HepG2 (cell line): ENCODE measurements around the gene AUP1. TPM values are rescaled to one million over a fixed set of nuclear protein-coding genes. Genes with fewer than 3 reads are reported as not detected.

Source experiments
- FLYWCH1 ChIP-seq: sonication (generic); formaldehyde crosslinking; IDR thresholded peaks from 2 replicates; pipeline ENCODE4 v1.8.1; 2023; ENCODE audit warnings: mild to moderate bottlenecking, missing genetic modification reagents
- GTF3A ChIP-seq: sonication (generic); formaldehyde crosslinking; conservative IDR thresholded peaks from 2 replicates; pipeline ENCODE4 v1.4.0; 2020; ENCODE audit warnings: mild to moderate bottlenecking, missing genetic modification reagents
- HDAC2 ChIP-seq: sonication (generic); formaldehyde crosslinking; IDR thresholded peaks from 2 replicates; pipeline ENCODE4 v1.4.0; 2020; ENCODE audit warnings: missing genetic modification reagents
- KDM1A ChIP-seq: IDR thresholded peaks from 2 replicates; pipeline ENCODE4 v1.6.1; 2016; ENCODE audit warnings: missing compliant biosample characterization
- KDM3A ChIP-seq: IDR thresholded peaks from 2 replicates; pipeline ENCODE4 v1.6.1; 2018; ENCODE audit warnings: low read depth, missing compliant biosample characterization
- SIX4 ChIP-seq: sonication (generic); formaldehyde crosslinking; IDR thresholded peaks from 2 replicates; pipeline ENCODE4 v1.4.0; 2020; ENCODE audit warnings: missing genetic modification reagents
- SP2 ChIP-seq: sonication (generic); formaldehyde crosslinking; IDR thresholded peaks from 2 replicates; pipeline ENCODE4 v1.5.1; 2020; ENCODE audit warnings: mild to moderate bottlenecking, missing genetic modification reagents
- ZNF790 ChIP-seq: sonication (generic); formaldehyde crosslinking; IDR thresholded peaks from 2 replicates; pipeline ENCODE4 v1.8.0; 2022; ENCODE audit warnings: missing genetic modification reagents, mild to moderate bottlenecking, borderline replicate concordance
- ZNF816 ChIP-seq: sonication (generic); formaldehyde crosslinking; IDR thresholded peaks from 2 replicates; pipeline ENCODE4 v1.8.0; 2022; ENCODE audit warnings: missing genetic modification reagents, mild to moderate bottlenecking, borderline replicate concordance
- ZSCAN20 ChIP-seq: sonication (generic); formaldehyde crosslinking; IDR thresholded peaks from 2 replicates; pipeline ENCODE4 v1.4.0; 2020; ENCODE audit warnings: missing genetic modification reagents, mild to moderate bottlenecking, borderline replicate concordance
- polyA plus RNA-seq, 8 experiments: library from polyadenylated mRNA; depleted of rRNA in 3 of 8; stranded (reverse) in 7 of 8; unstranded in 1 of 8; fragments of >200 nt; fragmentation: Illumina TruSeq in 4 of 8; extraction: Trizol in 4 of 8; gene quantifications; 2 replicates each; pipeline versions ENCODE4 v1.2.1 to v1.2.3, GENCODE V29; 2011 to 2016; ENCODE audit warnings: low read depth in 4 of 8, missing spikeins in 1 of 8, mixed read lengths in 1 of 8; ENCODE audit not compliant: insufficient read depth in 1 of 8
- total RNA-seq, 5 experiments: library from RNA; depleted of rRNA; stranded (reverse); fragments of >200 nt; fragmentation: Illumina TruSeq; extraction: Trizol; gene quantifications; 2 replicates each; pipeline ENCODE4 v1.2.3, GENCODE V29; 2016; ENCODE audit warnings: low read depth in 1 of 5
- TF ChIP-seq, protein P1 (sequence below): sonication (generic); formaldehyde crosslinking; IDR thresholded peaks from 2 replicates; pipeline ENCODE4 v1.5.1; 2020; ENCODE audit warnings: mild to moderate bottlenecking, missing genetic modification reagents, moderate library complexity
- TF ChIP-seq, protein P2 (sequence below): sonication (generic); formaldehyde crosslinking; IDR thresholded peaks from 2 replicates; pipeline ENCODE4 v1.8.0; 2022; ENCODE audit warnings: mild to moderate bottlenecking, missing genetic modification reagents, borderline replicate concordance
- TF ChIP-seq, protein P3 (sequence below), 2 experiments: fragments of 450-650 bp in 1 of 2; sonication (generic) in 1 of 2; formaldehyde crosslinking in 1 of 2; IDR thresholded peaks; 2 replicates each; pipeline versions ENCODE4 v1.6.1 to v1.8.0; 2016 to 2022; ENCODE audit warnings: antibody characterized with exemption in 1 of 2, mild to moderate bottlenecking in 1 of 2, missing genetic modification reagents in 1 of 2

The AUP1 gene
- total and polyA plus RNA-seq, 2 of the 13 experiments (the other 11 are each of a cell fraction or from before 2014, with no cell fraction given) = 174 to 267 TPM

DNA sequence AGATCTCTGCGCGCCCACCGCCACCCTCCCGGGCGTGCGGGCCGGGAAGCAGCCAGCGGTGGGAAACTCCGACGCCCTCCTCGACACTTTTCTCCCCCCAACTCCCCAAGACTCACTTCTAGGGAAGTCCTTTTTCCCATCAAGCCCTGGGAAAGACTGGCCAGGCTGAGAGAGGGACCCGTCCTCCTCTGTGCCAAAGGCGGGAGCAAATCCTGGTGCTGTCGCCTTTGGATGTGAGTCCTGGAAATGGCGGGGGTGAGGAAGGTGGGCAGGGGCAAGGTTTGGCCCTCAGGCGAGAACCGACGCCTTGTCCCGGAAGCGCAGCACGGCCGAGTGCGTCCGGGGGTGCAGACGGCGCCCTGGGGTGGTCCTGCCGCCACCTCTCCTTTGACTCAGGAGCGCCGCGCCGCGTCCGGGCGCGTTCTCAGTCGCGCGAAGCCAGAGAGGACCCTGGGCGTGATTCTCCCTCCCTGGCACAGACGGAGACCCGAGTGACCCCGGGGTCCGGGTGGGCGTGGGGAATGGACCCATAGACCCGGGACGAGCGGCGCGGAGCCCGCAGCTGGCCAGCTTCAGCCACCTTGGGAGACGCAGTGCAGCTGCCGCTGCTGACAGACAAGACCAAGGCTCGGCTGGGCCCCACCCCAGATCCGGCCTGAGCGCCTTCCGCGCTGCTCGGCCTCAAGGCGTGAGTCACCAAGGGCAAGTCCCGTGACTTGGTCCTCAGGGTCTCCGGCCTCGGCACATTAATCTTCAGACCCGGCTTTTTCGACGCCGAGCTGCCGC, 26.6 kb downstream of the AUP1 start (continued):
- TF ChIP-seq, protein P1, sequence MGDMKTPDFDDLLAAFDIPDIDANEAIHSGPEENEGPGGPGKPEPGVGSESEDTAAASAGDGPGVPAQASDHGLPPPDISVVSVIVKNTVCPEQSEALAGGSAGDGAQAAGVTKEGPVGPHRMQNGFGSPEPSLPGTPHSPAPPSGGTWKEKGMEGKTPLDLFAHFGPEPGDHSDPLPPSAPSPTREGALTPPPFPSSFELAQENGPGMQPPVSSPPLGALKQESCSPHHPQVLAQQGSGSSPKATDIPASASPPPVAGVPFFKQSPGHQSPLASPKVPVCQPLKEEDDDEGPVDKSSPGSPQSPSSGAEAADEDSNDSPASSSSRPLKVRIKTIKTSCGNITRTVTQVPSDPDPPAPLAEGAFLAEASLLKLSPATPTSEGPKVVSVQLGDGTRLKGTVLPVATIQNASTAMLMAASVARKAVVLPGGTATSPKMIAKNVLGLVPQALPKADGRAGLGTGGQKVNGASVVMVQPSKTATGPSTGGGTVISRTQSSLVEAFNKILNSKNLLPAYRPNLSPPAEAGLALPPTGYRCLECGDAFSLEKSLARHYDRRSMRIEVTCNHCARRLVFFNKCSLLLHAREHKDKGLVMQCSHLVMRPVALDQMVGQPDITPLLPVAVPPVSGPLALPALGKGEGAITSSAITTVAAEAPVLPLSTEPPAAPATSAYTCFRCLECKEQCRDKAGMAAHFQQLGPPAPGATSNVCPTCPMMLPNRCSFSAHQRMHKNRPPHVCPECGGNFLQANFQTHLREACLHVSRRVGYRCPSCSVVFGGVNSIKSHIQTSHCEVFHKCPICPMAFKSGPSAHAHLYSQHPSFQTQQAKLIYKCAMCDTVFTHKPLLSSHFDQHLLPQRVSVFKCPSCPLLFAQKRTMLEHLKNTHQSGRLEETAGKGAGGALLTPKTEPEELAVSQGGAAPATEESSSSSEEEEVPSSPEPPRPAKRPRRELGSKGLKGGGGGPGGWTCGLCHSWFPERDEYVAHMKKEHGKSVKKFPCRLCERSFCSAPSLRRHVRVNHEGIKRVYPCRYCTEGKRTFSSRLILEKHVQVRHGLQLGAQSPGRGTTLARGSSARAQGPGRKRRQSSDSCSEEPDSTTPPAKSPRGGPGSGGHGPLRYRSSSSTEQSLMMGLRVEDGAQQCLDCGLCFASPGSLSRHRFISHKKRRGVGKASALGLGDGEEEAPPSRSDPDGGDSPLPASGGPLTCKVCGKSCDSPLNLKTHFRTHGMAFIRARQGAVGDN = peak; percentile 92
- TF ChIP-seq FLYWCH1 (CRISPR knock-in tag) = 0 out of 2 replicates have a peak, but pooled peaks have one; percentile 12
- 0 out of 2 replicates have a peak, but pooled peaks have one; percentile 64 for TF ChIP-seq GTF3A (CRISPR knock-in tag)
- no peak for TF ChIP-seq KDM1A (CRISPR knock-in tag)
- TF ChIP-seq KDM3A (CRISPR knock-in tag) = peak; percentile 80; the same call in 1 of the 2 replicates
- TF ChIP-seq HDAC2 (CRISPR knock-in tag) = peak; percentile 8
- TF ChIP-seq ZNF816 (CRISPR knock-in tag) = peak; percentile 92; the same call in 1 of the 2 replicates
- TF ChIP-seq ZNF790 = peak; percentile 94; the same call in 1 of the 2 replicates
- TF ChIP-seq, protein P2, sequence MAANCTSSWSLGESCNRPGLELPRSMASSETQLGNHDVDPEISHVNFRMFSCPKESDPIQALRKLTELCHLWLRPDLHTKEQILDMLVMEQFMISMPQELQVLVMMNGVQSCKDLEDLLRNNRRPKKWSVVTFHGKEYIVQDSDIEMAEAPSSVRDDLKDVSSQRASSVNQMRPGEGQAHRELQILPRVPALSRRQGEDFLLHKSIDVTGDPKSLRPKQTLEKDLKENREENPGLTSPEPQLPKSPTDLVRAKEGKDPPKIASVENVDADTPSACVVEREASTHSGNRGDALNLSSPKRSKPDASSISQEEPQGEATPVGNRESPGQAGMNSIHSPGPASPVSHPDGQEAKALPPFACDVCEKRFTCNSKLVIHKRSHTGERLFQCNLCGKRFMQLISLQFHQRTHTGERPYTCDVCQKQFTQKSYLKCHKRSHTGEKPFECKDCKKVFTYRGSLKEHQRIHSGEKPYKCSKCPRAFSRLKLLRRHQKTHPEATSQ (CRISPR knock-in tag) = peak; percentile 59; the same call in 1 of the 2 replicates
- peak; percentile 54; the same call in 1 of the 2 replicates for TF ChIP-seq ZSCAN20 (CRISPR knock-in tag)
- TF ChIP-seq, protein P3, sequence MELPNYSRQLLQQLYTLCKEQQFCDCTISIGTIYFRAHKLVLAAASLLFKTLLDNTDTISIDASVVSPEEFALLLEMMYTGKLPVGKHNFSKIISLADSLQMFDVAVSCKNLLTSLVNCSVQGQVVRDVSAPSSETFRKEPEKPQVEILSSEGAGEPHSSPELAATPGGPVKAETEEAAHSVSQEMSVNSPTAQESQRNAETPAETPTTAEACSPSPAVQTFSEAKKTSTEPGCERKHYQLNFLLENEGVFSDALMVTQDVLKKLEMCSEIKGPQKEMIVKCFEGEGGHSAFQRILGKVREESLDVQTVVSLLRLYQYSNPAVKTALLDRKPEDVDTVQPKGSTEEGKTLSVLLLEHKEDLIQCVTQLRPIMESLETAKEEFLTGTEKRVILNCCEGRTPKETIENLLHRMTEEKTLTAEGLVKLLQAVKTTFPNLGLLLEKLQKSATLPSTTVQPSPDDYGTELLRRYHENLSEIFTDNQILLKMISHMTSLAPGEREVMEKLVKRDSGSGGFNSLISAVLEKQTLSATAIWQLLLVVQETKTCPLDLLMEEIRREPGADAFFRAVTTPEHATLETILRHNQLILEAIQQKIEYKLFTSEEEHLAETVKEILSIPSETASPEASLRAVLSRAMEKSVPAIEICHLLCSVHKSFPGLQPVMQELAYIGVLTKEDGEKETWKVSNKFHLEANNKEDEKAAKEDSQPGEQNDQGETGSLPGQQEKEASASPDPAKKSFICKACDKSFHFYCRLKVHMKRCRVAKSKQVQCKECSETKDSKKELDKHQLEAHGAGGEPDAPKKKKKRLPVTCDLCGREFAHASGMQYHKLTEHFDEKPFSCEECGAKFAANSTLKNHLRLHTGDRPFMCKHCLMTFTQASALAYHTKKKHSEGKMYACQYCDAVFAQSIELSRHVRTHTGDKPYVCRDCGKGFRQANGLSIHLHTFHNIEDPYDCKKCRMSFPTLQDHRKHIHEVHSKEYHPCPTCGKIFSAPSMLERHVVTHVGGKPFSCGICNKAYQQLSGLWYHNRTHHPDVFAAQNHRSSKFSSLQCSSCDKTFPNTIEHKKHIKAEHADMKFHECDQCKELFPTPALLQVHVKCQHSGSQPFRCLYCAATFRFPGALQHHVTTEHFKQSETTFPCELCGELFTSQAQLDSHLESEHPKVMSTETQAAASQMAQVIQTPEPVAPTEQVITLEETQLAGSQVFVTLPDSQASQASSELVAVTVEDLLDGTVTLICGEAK (IDR thresholded peaks at IDR 0.05) = no peak
- TF ChIP-seq, protein P3 (CRISPR knock-in tag; IDR thresholded peaks at IDR 0.05) = peak; percentile 67; the same call in 1 of the 2 replicates
- TF ChIP-seq SP2 (CRISPR knock-in tag) = peak; percentile 66
- TF ChIP-seq SIX4 (CRISPR knock-in tag) = no peak; the same call in 1 of the 2 replicates
